ENCODE results near the gene ZNF554. TPM values are rescaled to one million over a fixed set of nuclear protein-coding genes. Genes with fewer than 3 reads are reported as not detected.

ZNF554 gene
- total and polyA plus RNA-seq, 2 donors (not counting 3 experiments of a cell fraction or from before 2014, with no cell fraction given) = 1.2 to 1.6 TPM

- H3K4me1 ChIP-seq (ENCODE audit: control insufficient read depth, extremely low read depth, insufficient read depth, low read length) = no peaks in the 10 kb centered on the region
- FAIRE-seq = no peak
- TF ChIP-seq JUN (IDR thresholded peaks at IDR 0.05; ENCODE audit: borderline replicate concordance, insufficient read depth, insufficient read length, low read depth) = no peak
- TF ChIP-seq EZH2 (IDR thresholded peaks at IDR 0.05; ENCODE audit: borderline replicate concordance, low read depth, low read length, severe bottlenecking) = no peak
- no peak for TF ChIP-seq MAX (IDR thresholded peaks at IDR 0.05; ENCODE audit: insufficient read depth, insufficient read length)
- no peak for TF ChIP-seq CTCF (IDR thresholded peaks at IDR 0.05; ENCODE audit: extremely low read depth in 1 of 2, insufficient read depth in 1 of 2, low read depth in 1 of 2, low read length in 2 of 2)
- TF ChIP-seq GATA2 (IDR thresholded peaks at IDR 0.05; ENCODE audit: insufficient read depth, insufficient read length, low read depth, low read length) = no peak
- TF ChIP-seq POLR2A (IDR thresholded peaks at IDR 0.05; ENCODE audit: low read depth, low read length) = no peak
- no peak for TF ChIP-seq FOS (IDR thresholded peaks at IDR 0.05; ENCODE audit: borderline replicate concordance, insufficient read depth, low read length)
- no peak for TF ChIP-seq POLR2AphosphoS5 (IDR thresholded peaks at IDR 0.05; ENCODE audit: insufficient read depth, low read depth, low read length)
- TF ChIP-seq MYC (IDR thresholded peaks at IDR 0.05; ENCODE audit: low read depth, low read length) = no peak
- H2AFZ ChIP-seq (ENCODE audit: low read depth, low read length) = no peak overlapping the region
- intact Hi-C loops (cut with micrococcal nuclease) = no loop called here
- CTCF ChIA-PET = interaction anchor here (1.2 kb wide), 1 partner anchor 9 kb away, joined by 3 read pairs; no protein-coding TSS in a partner anchor
- no peak for DNase-seq (ENCODE audit: low read depth, low spot score)
- H3K79me2 ChIP-seq (ENCODE audit: control insufficient read depth, insufficient read depth, low read length) = peaks cover 3% of the 10 kb centered on the region
- H3K9me1 ChIP-seq (replicated peaks; ENCODE audit: control insufficient read depth, extremely low read depth, insufficient read depth, low read length) = no peaks in the 10 kb centered on the region
- H3K9ac ChIP-seq (replicated peaks; ENCODE audit: extremely low read depth, insufficient read depth, low read length) = no peak overlapping the region
- no peak overlapping the region for H3K27ac ChIP-seq (ENCODE audit: insufficient read depth, low read depth, low read length)
- no peaks in the 10 kb centered on the region for H4K20me1 ChIP-seq (replicated peaks; ENCODE audit: control insufficient read depth, extremely low read depth, insufficient read depth, low read length)
- no peak overlapping the region for H3K4me2 ChIP-seq (ENCODE audit: insufficient read depth, low read length)
- POLR2A ChIA-PET = no interaction called here
- no peak overlapping the region for H3K4me3 ChIP-seq (replicated peaks in 1 of 3; ENCODE audit: insufficient read depth in 1 of 3, low read depth in 1 of 3, low read length in 3 of 3)
- no peaks in the 10 kb centered on the region for H3K9me3 ChIP-seq (replicated peaks; ENCODE audit: control insufficient read depth, insufficient read depth, low read length)
- no peaks in the 10 kb centered on the region for H3K27me3 ChIP-seq (ENCODE audit: control insufficient read depth in 2 of 2, insufficient read depth in 2 of 2, low read length in 2 of 2)
- dilution Hi-C loops (cut with MboI; ENCODE audit: extremely low pct_ligation_motif_present, low sequenced_read_pairs) = no loop called here
- no TSS peak for BruUV-seq (replicated peaks)
- peaks cover 8 to 16% of the 10 kb centered on the region in 2 experiments for H3K36me3 ChIP-seq (ENCODE audit: control insufficient read depth in 2 of 2, extremely low read depth in 1 of 2, insufficient read depth in 2 of 2, low read length in 2 of 2)
Observed at GRCh38 chr19:2803486-2804155, 16.0 kb upstream of the ZNF554 start.

Measured in endothelial cell of umbilical vein (primary cell).